B cell (primary cell): ENCODE measurements around the gene TBC1D26.

Experiments
- EZH2 ChIP-seq: IDR thresholded peaks from 2 replicates; pipeline ENCODE4 v1.6.1; 2012; ENCODE audit warnings: borderline replicate concordance, low read depth, mild to moderate bottlenecking, moderate library complexity, low read length; ENCODE audit not compliant: insufficient read depth, poor library complexity, severe bottlenecking
- TF ChIP-seq, protein P1 (sequence below): fragments of 200-600 bp; IDR thresholded peaks from one replicate; pipeline ENCODE4 v1.8.0; 2022; ENCODE audit warnings: antibody characterized with exemption, mild to moderate bottlenecking

- TF ChIP-seq, protein P1, sequence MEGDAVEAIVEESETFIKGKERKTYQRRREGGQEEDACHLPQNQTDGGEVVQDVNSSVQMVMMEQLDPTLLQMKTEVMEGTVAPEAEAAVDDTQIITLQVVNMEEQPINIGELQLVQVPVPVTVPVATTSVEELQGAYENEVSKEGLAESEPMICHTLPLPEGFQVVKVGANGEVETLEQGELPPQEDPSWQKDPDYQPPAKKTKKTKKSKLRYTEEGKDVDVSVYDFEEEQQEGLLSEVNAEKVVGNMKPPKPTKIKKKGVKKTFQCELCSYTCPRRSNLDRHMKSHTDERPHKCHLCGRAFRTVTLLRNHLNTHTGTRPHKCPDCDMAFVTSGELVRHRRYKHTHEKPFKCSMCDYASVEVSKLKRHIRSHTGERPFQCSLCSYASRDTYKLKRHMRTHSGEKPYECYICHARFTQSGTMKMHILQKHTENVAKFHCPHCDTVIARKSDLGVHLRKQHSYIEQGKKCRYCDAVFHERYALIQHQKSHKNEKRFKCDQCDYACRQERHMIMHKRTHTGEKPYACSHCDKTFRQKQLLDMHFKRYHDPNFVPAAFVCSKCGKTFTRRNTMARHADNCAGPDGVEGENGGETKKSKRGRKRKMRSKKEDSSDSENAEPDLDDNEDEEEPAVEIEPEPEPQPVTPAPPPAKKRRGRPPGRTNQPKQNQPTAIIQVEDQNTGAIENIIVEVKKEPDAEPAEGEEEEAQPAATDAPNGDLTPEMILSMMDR = no peak
- TF ChIP-seq EZH2 = no peak
Measured at GRCh38 chr17:15780188-15780587, 48.1 kb downstream of the TBC1D26 start.
